SW480 (cell line): Measurements from ENCODE around the gene TRDN.

Experiments used
- DNase-seq: peaks from one replicate; pipeline ENCODE4 v3.0.0-alpha.2; 2016; ENCODE audit warnings: low spot score

TRDN gene

GRCh38 chr6:123169774-123170095, 467.0 kb downstream of the TRDN start:
- no peak for DNase-seq

GRCh38 chr6:123168892-123169773, 467.6 kb downstream of the TRDN start:
- DNase-seq = no peak

- DNase-seq = no peak
Observed at GRCh38 chr6:123168466-123168865, 468.3 kb downstream of the TRDN start.
